Measurements from ENCODE around the gene EFTUD2. TPM values are rescaled to one million over a fixed set of nuclear protein-coding genes. Genes with fewer than 3 reads are reported as not detected.
"Not testable (repeated sequence)": the region's sequence is repeated elsewhere in the genome, so short reads cannot be mapped to it uniquely, and the experiment has no call there.

The EFTUD2 gene
- total RNA-seq: 79.3 TPM
- 34.4 TPM for polyA plus RNA-seq

DNA sequence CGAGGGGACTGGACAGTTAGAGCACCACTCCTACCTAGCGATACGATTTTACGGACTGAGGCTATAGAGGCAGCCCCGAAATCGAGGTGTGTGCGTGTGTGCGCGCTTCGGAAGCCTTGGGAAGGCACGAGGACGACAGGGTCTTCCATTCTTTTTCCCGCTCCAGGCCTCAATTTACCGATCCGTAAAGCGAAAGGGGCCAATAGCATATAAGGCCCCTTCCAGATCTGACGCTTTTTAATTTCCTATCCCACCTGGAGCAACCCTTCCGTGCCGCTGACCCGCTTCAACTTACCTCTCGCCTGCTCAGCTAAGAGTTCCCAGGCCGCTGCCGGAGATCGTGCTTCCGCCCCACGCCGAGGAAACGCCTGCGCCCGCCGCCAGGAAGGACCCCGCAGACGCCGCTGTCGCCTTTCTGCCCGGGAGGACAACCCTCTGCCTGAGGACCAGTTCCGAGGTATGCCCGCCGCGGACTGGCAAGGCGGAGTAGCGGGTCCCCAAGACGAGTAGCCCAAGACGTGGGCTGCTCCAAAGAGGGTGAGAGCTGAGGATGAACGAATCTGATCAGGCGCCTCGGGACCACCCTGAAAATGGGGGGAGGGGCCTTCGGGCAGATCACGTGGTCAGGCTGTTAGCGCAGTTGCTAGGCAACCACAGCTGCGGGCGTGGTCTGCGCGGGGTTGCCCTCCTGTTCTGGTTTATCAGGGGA is at the start of gene EFTUD2:
TSS of gene EFTUD2 (minus strand) at position 372 of the 709 bp plus-strand sequence. CDS start 4,924 bp downstream, outside the sequence.
- under 1% methylated on average over 54 of the region's 54 CpGs for WGBS
- H3K4me1 ChIP-seq (ENCODE audit: insufficient read depth): no peaks in the 10 kb centered on the region

DNA sequence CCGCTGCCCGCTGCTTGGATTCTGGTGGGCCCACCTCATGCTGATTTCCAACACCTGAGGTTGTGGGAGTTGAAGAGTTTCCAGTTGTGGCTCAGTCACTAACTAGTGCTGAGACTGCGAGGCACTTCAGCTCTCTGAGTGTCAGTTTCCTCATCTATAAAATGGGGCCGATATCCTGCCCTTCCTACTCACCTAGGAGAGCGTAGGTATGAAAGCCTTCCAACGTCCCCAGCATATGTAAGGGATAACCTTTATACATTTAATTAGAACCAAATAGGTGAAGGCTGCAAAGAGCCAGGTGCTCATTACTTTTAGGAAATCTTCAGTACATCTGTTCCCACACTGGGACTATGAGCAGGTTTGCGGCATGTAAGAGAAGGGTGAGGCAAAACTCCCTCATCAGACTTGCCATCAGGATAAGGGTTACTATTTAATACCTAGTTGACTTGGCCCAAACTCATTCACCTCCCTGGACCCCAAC is 49.1 kb upstream of the EFTUD2 start:
- WGBS: 60% methylated on average over 7 of the region's 7 CpGs
- no peak overlapping the region for H3K27ac ChIP-seq (ENCODE audit: low read depth)

More for the DNA sequence above, at the start of gene EFTUD2:
- H3K4me3 ChIP-seq (ENCODE audit: low read depth, low read length): peak within 1 kb of the TSS; percentile 75
- peak; percentile 85 for DNase-seq (ENCODE audit: extremely low spot score)
- no peaks in the 10 kb centered on the region for H3K36me3 ChIP-seq (ENCODE audit: insufficient read depth)
- H3K27ac ChIP-seq (ENCODE audit: low read depth): peak within 1 kb of the TSS; percentile 88

DNA sequence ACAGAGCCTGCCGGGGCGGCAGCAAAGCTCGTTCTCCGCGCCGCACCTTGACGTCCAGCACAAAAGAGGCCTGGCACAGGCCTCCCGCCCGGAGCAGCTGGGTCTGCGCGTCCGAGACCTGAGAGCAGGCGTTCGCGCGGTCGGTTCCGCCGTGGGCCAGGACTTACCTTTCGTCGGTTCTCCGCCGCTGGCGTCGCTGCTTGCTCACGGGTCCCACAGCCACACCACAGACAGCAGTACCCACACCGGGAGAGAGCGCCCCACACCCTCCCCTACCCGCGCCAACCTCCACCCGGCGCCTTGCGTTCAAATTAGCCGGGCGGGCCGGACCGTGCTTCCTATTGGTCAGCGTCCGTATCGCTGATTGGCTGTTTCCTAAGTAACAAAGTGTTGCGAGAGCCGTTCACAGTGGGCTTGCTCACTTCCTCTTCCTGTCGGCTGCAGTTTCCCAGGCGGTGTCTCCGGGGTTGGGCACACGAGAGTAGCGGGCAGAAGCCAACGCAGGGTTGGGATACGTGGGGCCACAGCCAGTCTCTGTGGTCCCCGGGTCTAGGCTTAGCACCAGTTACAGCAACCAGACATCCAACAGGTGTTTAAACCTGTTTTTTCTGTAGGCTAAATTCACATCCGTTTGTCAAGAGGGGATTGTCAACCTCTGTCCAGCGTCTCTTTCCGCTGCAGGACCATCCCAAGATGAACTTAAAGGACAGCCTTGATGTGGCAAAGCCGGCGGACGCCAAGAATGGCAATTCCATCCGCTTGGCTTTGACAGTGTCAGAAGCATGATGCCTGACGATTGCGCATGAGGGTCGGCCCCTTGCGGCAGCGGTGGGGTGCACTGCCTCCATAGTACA is 48.4 kb upstream of the EFTUD2 start, which contains the start of gene KIF18B:
TSS of gene KIF18B (minus strand) at position 313 of the 854 bp plus-strand sequence. CDS start 11,429 bp downstream, outside the sequence.
- peak; percentile 78 for DNase-seq (ENCODE audit: extremely low spot score)

More for the DNA sequence above, 49.1 kb upstream of the EFTUD2 start:
- no peaks in the 10 kb centered on the region for H3K36me3 ChIP-seq (ENCODE audit: insufficient read depth)
- peak overlapping the region; percentile 51 for H3K4me3 ChIP-seq (ENCODE audit: low read depth, low read length)
- H3K4me1 ChIP-seq (ENCODE audit: insufficient read depth): peaks cover 1% of the 10 kb centered on the region
- no peak for DNase-seq (ENCODE audit: extremely low spot score)

DNA sequence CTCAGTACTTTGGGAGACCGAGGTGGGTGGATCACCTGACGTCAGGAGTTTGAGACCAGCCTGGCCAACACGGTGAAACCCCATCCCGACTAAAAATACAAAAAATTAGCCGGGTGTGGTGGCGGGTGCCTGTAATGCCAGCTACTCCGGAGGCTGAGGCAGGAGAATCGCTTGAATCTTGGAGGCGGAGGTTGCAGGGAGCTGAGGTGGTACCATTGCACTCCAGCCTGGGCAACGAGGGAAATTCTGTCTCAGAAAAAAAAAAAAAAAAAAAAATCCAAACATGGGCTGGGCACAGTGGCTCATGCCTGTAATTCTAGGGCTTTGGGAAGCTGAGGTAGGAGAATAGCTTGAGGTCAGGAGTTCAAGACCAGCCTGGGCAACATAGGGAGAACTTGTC is 46.4 kb upstream of the EFTUD2 start:
- not testable (repeated sequence) for H3K36me3 ChIP-seq (ENCODE audit: insufficient read depth); H3K4me3 ChIP-seq (ENCODE audit: low read depth, low read length); H3K4me1 ChIP-seq (ENCODE audit: insufficient read depth); H3K27ac ChIP-seq (ENCODE audit: low read depth); DNase-seq (ENCODE audit: extremely low spot score)
- whole genome bisulfite sequencing: 94% methylated on average over 10 of the region's 10 CpGs

More for the DNA sequence above, 48.4 kb upstream of the EFTUD2 start, which contains the start of gene KIF18B:
- no peaks in the 10 kb centered on the region for H3K36me3 ChIP-seq (ENCODE audit: insufficient read depth)
- peak within 1 kb of the TSS; percentile 51 for H3K4me3 ChIP-seq (ENCODE audit: low read depth, low read length)
- H3K4me1 ChIP-seq (ENCODE audit: insufficient read depth): peaks cover 1% of the 10 kb centered on the region
- H3K27ac ChIP-seq (ENCODE audit: low read depth): no peak within 1 kb of the TSS
- 2% methylated on average over 62 of the region's 62 CpGs for WGBS

DNA sequence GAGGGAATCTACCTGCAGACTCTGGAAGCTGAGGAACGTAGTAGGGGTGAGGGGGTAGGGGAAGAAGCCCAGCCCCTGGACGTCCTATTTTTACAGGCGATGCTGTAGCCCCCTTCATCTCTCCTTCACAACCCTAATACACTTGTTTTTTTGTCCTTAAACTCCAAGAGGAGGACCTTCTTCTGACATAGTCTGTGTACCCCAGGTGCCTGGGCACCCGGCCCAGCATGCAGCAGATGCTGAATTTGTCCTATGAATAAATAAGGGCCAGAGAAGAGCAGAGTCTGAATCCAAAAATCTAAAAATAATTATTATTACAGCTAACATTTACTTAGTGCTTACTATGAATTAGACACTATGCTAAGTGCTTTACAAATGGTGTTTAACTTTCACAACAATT is 43.2 kb upstream of the EFTUD2 start:
- no peak for DNase-seq (ENCODE audit: extremely low spot score)
- Histone ChIP-seq H3K27ac (ENCODE audit: low read depth) (no peak overlapping the region), H3K4me3 (ENCODE audit: low read depth, low read length) (no peak overlapping the region), H3K4me1 (ENCODE audit: insufficient read depth) (peaks cover 1% of the 10 kb centered on the region), H3K36me3 (ENCODE audit: insufficient read depth) (no peaks in the 10 kb centered on the region)
- 75% methylated on average over 4 of the region's 4 CpGs for WGBS

DNA sequence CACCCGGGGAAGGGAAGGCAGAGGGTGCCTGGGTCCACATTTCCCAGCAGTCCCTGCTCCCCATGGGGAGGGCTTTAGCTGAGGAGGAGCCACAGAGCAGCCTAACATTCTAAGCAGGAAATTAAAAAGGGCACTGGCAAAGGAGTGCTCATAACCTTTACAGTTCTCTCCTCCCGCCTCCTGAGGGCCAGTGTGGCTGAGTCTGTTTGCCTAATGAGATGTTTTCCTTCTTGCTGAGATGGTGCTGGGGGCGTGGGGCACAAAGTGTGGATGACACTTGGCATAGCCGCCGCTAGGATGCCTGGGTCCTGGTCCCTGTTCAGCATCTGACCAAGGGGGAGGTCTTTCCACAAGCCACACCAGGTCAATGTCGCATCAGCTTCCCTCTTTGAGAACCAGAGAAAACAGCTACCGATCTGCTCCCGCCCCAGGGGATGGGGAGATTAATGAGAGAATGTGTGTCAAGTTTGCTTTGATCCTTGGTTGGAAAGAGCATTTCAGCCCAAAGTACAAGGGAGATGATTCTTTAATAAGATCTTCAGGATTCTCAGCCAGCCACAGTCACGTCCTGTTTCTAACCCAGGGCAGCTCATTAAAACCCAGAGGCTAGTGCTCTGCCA is 42.6 kb upstream of the EFTUD2 start:
- no peaks in the 10 kb centered on the region for H3K36me3 ChIP-seq (ENCODE audit: insufficient read depth)
- WGBS: 79% methylated on average over 9 of the region's 9 CpGs
- H3K27ac ChIP-seq (ENCODE audit: low read depth): no peak overlapping the region
- H3K4me3 ChIP-seq (ENCODE audit: low read depth, low read length): no peak overlapping the region
- DNase-seq (ENCODE audit: extremely low spot score): no peak
- H3K4me1 ChIP-seq (ENCODE audit: insufficient read depth): no peaks in the 10 kb centered on the region

DNA sequence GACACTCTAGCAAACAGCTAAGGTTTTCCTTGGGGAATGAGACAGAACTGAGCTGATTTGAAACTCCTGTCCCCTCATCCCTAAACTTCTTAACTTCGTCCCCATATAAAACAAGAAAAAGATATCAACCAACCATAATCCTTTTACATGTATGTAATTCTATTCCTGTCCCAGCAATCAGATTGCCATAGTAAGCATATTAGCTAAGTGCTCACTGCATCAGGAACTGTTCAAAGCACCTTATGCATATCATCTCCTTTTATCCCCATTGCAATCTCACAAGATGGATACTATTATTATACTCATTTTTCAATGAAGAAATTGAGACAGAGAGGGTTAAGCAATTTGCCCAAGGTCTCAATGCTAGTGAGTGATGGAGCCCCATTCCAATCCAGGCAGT is 41.5 kb upstream of the EFTUD2 start:
- Histone ChIP-seq H3K27ac (ENCODE audit: low read depth) (no peak overlapping the region), H3K4me3 (ENCODE audit: low read depth, low read length) (no peak overlapping the region), H3K36me3 (ENCODE audit: insufficient read depth) (no peaks in the 10 kb centered on the region), H3K4me1 (ENCODE audit: insufficient read depth) (no peaks in the 10 kb centered on the region)
- WGBS: 80% methylated on average over 1 of the region's 1 CpG
- DNase-seq (ENCODE audit: extremely low spot score): no peak

DNA sequence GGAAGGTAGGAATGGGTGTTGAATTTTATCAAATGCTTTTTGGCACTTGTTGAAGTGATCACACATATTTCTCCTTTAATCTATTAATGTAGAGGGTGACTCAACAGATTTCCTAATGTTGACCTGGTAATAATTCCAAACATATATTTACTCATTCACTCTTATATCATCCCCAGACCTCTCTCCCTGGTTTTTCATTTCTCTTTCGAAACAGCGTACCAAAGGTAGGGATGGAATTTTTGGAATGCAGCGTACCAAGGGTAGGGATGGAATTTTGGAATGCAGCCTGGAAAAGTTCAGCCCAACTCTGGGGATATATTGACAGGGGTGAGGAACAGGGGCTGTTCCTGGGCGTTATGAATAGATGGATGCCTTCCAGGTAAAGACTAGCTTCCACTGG is 41.1 kb upstream of the EFTUD2 start:
- no peaks in the 10 kb centered on the region for H3K4me1 ChIP-seq (ENCODE audit: insufficient read depth)
- no peaks in the 10 kb centered on the region for H3K36me3 ChIP-seq (ENCODE audit: insufficient read depth)
- 65% methylated on average over 4 of the region's 4 CpGs for WGBS
- no peak for DNase-seq (ENCODE audit: extremely low spot score)
- no peak overlapping the region for H3K27ac ChIP-seq (ENCODE audit: low read depth)
- H3K4me3 ChIP-seq (ENCODE audit: low read depth, low read length): no peak overlapping the region

DNA sequence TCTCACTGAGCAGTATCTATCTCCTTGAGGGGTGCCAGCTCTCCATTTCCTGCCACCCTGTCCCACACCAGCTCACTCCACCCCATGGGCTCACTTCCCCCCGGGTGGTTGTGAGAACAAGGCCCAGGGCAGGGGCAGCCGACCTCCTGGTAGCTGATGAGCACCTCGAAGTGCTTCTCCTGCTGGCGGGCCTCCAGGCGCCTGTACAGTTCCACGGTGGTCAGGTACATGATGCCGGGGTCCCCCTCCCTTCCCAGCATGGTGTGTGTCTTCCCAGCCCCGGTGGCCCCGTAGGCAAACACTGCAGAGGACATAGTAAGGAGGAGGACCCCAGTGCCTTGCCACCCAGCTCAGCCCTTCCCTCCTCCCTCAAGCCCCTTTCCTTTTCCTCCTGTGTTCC is 35.9 kb upstream of the EFTUD2 start:
- no peaks in the 10 kb centered on the region for H3K36me3 ChIP-seq (ENCODE audit: insufficient read depth)
- WGBS: 91% methylated on average over 9 of the region's 9 CpGs
- no peak overlapping the region for H3K27ac ChIP-seq (ENCODE audit: low read depth)
- no peak for DNase-seq (ENCODE audit: extremely low spot score)
- H3K4me3 ChIP-seq (ENCODE audit: low read depth, low read length): no peak overlapping the region
- no peaks in the 10 kb centered on the region for H3K4me1 ChIP-seq (ENCODE audit: insufficient read depth)

DNA sequence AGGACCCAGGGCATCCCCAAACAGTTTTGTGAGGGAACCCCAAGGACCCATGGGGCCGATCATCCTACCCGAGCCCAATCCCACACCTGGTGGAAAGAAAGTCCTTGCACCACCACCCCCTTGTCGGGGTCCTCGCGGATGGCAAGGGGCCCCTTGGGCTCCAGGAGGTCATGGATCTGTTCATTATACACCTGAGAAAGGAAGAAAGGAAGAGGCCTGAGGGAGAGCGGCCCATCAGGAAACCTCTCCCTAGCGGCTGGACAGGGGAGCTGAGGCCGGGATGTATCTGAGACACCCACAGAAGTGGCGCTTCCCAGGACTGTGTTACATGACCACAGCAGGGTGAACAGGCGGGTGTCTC is 35.5 kb upstream of the EFTUD2 start:
- H3K4me1 ChIP-seq (ENCODE audit: insufficient read depth): no peaks in the 10 kb centered on the region
- H3K36me3 ChIP-seq (ENCODE audit: insufficient read depth): no peaks in the 10 kb centered on the region
- no peak overlapping the region for H3K4me3 ChIP-seq (ENCODE audit: low read depth, low read length)
- no peak overlapping the region for H3K27ac ChIP-seq (ENCODE audit: low read depth)
- 96% methylated on average over 10 of the region's 10 CpGs for WGBS
- no peak for DNase-seq (ENCODE audit: extremely low spot score)

DNA sequence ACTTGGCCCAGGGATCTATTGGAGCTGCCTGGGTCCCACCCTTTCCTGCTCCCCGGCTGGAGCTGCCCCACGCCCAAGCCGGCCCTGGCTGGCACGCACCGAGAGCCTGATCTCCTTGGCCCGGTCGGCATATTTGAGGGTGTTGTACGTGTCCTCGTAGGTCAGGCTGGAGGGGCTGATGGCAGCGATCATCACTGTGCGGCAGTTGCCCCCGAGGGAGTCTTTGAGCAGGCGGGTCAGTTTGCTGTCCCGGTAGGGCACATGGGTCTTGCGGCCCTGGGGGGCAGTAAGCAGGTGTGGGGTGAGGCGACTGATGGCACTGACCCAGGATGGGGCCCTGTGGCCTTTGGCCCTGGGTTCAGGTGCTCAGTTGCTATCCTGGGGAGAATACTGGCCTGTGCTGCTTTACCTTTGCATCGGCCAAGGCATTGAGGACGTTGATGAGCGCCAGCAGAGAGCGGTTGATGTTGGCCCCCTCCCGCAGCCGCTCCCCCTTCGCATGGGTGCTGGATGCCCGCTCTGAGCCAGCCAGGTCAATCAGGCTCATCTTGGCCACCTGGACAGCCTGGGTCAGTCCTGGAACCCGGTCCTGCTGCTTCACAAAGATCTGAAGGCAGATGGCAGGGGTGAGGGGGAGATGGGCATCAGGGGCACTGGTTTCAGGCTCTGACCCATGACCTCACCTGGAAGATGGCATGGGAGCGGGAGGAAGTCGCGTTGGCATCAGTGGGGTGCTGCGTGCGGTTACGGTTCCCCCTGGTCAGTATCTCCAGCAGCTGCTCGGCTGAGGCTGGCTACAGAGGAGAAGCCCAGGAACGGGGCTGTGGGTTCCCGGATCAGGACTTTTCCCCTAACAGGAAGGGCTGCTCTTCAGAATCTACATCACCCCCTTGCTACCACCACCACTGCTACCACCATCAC is 34.8 kb upstream of the EFTUD2 start:
- Histone ChIP-seq H3K27ac (ENCODE audit: low read depth) (no peak overlapping the region), H3K36me3 (ENCODE audit: insufficient read depth) (no peaks in the 10 kb centered on the region), H3K4me1 (ENCODE audit: insufficient read depth) (no peaks in the 10 kb centered on the region), H3K4me3 (ENCODE audit: low read depth, low read length) (no peak overlapping the region)
- 96% methylated on average over 34 of the region's 34 CpGs for WGBS
- no peak for DNase-seq (ENCODE audit: extremely low spot score)

DNA sequence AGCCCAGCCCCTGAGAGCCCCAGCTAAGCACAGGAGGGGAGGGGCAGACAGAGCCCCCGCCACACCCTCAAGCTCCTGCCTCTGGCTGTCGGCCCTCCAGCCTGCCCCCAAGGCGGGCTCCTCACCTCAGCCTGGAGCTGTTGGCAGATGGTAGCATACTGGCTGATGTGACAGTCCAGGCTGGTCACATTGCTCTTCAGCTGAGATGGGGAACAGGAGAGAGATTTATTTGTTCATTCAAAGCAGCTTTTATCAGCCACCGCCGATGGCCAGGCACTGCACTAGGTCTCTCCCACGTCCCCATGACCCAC is 33.5 kb upstream of the EFTUD2 start:
- Histone ChIP-seq H3K36me3 (ENCODE audit: insufficient read depth) (no peaks in the 10 kb centered on the region), H3K4me3 (ENCODE audit: low read depth, low read length) (no peak overlapping the region), H3K27ac (ENCODE audit: low read depth) (no peak overlapping the region), H3K4me1 (ENCODE audit: insufficient read depth) (no peaks in the 10 kb centered on the region)
- WGBS: 93% methylated on average over 6 of the region's 6 CpGs
- DNase-seq (ENCODE audit: extremely low spot score): no peak
